Prostate gland (tissue), 2 donors: ENCODE results near the gene GLT1D1. TPM values are rescaled to one million over a fixed set of nuclear protein-coding genes. Genes with fewer than 3 reads are reported as not detected.

Experiments
- DNase-seq: peaks from one replicate; pipeline ENCODE4 v3.0.0-alpha.2; 2019; ENCODE audit warnings: low spot score
- H3K27ac ChIP-seq, 2 donors: fragments of 200-600 bp; sonication (generic); 2 replicates each; pipeline ENCODE4 v1.5.1; 2017 to 2019
- H3K27me3 ChIP-seq: fragments of 200-600 bp; sonication (generic); replicated peaks from 2 replicates; pipeline ENCODE4 v1.5.1; 2019; ENCODE audit not compliant: insufficient read depth
- H3K36me3 ChIP-seq, 2 donors: fragments of 200-600 bp; sonication (generic); 1 replicate in 1 of 2; 2 replicates in 1 of 2; pipeline versions ENCODE4 v1.5.1 to v1.8.1; 2017 to 2019
- H3K4me1 ChIP-seq: fragments of 200-600 bp; sonication (generic); replicated peaks from 2 replicates; pipeline ENCODE4 v1.5.1; 2019
- H3K4me3 ChIP-seq, 2 donors: fragments of 200-600 bp; sonication (generic); 2 replicates each; pipeline ENCODE4 v1.5.1; 2017 to 2019
- H3K9me3 ChIP-seq: fragments of 200-600 bp; sonication (generic); 2 replicates; pipeline ENCODE4 v1.5.1; 2017
- POLR2A ChIP-seq: fragments of 450-650 bp; IDR thresholded peaks from one replicate; pipeline ENCODE4 v1.6.1; 2016; ENCODE audit warnings: antibody characterized with exemption, mild to moderate bottlenecking
- POLR2AphosphoS5 ChIP-seq: sonication (generic); formaldehyde crosslinking; IDR thresholded peaks from one replicate; pipeline ENCODE4 v1.6.1; 2017; ENCODE audit warnings: antibody characterized with exemption
- WGBS: methylation state at CpG from one replicate; pipeline ENCODE4 v1.1.5; 2018; 5-methylcytosine and 5-hydroxymethylcytosine counted together
- intact Hi-C: fragments of 100-400 bp; cut with DNase I; formaldehyde crosslinking; loops from one replicate; pipeline ENCODE4 v1.14.2; 2022
- total RNA-seq, 2 donors: library from RNA; depleted of rRNA; stranded (reverse); fragments of >200 nt; gene quantifications; one replicate each; pipeline ENCODE4 v1.1.0, GENCODE V29; 2016
- TF ChIP-seq, protein P1 (sequence below), 4 experiments: fragments of 200-600 bp in 2 of 4; fragments of 450-650 bp in 2 of 4; sonication (generic) in 2 of 4; IDR thresholded peaks; 1 replicate in 3 of 4; 2 replicates in 1 of 4; pipeline ENCODE4 v1.5.1; 2016 to 2019; ENCODE audit warnings: antibody characterized with exemption in 4 of 4, mild to moderate bottlenecking in 2 of 4, moderate library complexity in 2 of 4

GLT1D1 gene
- total RNA-seq, 2 donors from 2014 or later = 1.9 TPM; not detected in 1

DNA sequence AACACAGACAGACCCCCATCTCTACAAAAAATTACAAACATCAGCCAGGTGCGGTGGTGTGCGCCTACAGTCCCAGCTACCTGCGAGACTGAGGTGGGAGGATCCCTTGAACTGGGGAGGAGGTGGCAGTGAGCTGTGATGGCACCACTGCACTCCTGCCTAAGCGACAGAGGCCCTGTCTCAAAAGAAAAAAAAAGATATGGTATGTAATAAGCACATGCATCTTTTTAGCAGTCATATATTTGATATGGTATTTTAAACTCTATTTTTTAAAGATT, 36.7 kb upstream of the GLT1D1 start:
- Histone ChIP-seq H3K36me3 (no peaks in the 10 kb centered on the region), H3K4me1 (no peaks in the 10 kb centered on the region), H3K4me3 (no peak overlapping the region), H3K27me3 (no peaks in the 10 kb centered on the region), H3K9me3 (no peaks in the 10 kb centered on the region), H3K27ac (no peak overlapping the region)
- no peak for DNase-seq
- WGBS = 93% methylated on average over 4 of the region's 4 CpGs
- TF ChIP-seq POLR2A = no peak
- TF ChIP-seq POLR2AphosphoS5 = no peak
- TF ChIP-seq, protein P1, sequence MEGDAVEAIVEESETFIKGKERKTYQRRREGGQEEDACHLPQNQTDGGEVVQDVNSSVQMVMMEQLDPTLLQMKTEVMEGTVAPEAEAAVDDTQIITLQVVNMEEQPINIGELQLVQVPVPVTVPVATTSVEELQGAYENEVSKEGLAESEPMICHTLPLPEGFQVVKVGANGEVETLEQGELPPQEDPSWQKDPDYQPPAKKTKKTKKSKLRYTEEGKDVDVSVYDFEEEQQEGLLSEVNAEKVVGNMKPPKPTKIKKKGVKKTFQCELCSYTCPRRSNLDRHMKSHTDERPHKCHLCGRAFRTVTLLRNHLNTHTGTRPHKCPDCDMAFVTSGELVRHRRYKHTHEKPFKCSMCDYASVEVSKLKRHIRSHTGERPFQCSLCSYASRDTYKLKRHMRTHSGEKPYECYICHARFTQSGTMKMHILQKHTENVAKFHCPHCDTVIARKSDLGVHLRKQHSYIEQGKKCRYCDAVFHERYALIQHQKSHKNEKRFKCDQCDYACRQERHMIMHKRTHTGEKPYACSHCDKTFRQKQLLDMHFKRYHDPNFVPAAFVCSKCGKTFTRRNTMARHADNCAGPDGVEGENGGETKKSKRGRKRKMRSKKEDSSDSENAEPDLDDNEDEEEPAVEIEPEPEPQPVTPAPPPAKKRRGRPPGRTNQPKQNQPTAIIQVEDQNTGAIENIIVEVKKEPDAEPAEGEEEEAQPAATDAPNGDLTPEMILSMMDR (IDR thresholded peaks at IDR 0.05) = no peak
- intact Hi-C loops = no loop called here

- WGBS = 46% methylated on average over 8 of the region's 8 CpGs
- no peaks in the 10 kb centered on the region for H3K9me3 ChIP-seq
- DNase-seq = no peak
- H3K36me3 ChIP-seq = no peaks in the 10 kb centered on the region
- peak overlapping the region in 1 of 2 donors; percentile 22 for H3K27ac ChIP-seq
- no peaks in the 10 kb centered on the region for H3K27me3 ChIP-seq
- peak; percentile 48 for TF ChIP-seq POLR2AphosphoS5
- TF ChIP-seq, protein P1 (IDR thresholded peaks at IDR 0.05) = no peak
- no peak overlapping the region for H3K4me3 ChIP-seq
- H3K4me1 ChIP-seq = peaks cover 5% of the 10 kb centered on the region
- intact Hi-C loops = no loop called here
Observed at GRCh38 chr12:128817111-128818015, 35.9 kb upstream of the GLT1D1 start.

- Histone ChIP-seq H3K4me1 (peaks cover 10% of the 10 kb centered on the region), H3K27me3 (no peaks in the 10 kb centered on the region), H3K27ac (peak overlapping the region; percentile 22 to 28), H3K4me3 (no peak overlapping the region), H3K36me3 (no peaks in the 10 kb centered on the region), H3K9me3 (no peaks in the 10 kb centered on the region)
- TF ChIP-seq, protein P1 (IDR thresholded peaks at IDR 0.05) = no peak
- DNase-seq = no peak
- intact Hi-C loops = no loop called here
- 59% methylated on average over 13 of the region's 13 CpGs for WGBS
Observed at GRCh38 chr12:128818065-128819022, 34.9 kb upstream of the GLT1D1 start.

- 85% methylated on average over 16 of the region's 16 CpGs for WGBS
- peaks cover 10% of the 10 kb centered on the region for H3K4me1 ChIP-seq
- no peaks in the 10 kb centered on the region for H3K36me3 ChIP-seq
- TF ChIP-seq POLR2AphosphoS5 (no peak), POLR2A (no peak)
- TF ChIP-seq, protein P1 (IDR thresholded peaks at IDR 0.05) = no peak
- no peaks in the 10 kb centered on the region for H3K9me3 ChIP-seq
- intact Hi-C loops = loop anchor here (5.0 kb wide), 1 partner anchor 137 kb away; no protein-coding TSS in a partner anchor
- H3K27ac ChIP-seq = no peak overlapping the region
- H3K27me3 ChIP-seq = no peaks in the 10 kb centered on the region
- H3K4me3 ChIP-seq = no peak overlapping the region
- DNase-seq = no peak
Observed at GRCh38 chr12:128819293-128820144, 33.8 kb upstream of the GLT1D1 start.
